Astrocyte of the spinal cord (primary cell): ENCODE results near the gene SLC35D1.

Experiments used
- DNase-seq: peaks from one replicate; pipeline ENCODE4 v3.0.0; 2011; ENCODE audit warnings: low read depth, low spot score
- H3K4me3 ChIP-seq: 2 replicates; pipeline ENCODE4 v1.5.1; 2011; ENCODE audit warnings: low read depth, mild to moderate bottlenecking, low read length, moderate library complexity
- in situ Hi-C: cut with HindIII; loops from 2 replicates; pipeline ENCODE4 v1.10.0; 2017; ENCODE audit warnings: low sequenced_read_pairs
- TF ChIP-seq, protein P1 (sequence below): IDR thresholded peaks from 2 replicates; pipeline ENCODE4 v1.5.1; 2012; ENCODE audit warnings: low read depth, mild to moderate bottlenecking, low read length, inconsistent platforms

SLC35D1 gene

GRCh38 chr1:67062412-67062811 is 8.5 kb upstream of the SLC35D1 start:
- TF ChIP-seq, protein P1, sequence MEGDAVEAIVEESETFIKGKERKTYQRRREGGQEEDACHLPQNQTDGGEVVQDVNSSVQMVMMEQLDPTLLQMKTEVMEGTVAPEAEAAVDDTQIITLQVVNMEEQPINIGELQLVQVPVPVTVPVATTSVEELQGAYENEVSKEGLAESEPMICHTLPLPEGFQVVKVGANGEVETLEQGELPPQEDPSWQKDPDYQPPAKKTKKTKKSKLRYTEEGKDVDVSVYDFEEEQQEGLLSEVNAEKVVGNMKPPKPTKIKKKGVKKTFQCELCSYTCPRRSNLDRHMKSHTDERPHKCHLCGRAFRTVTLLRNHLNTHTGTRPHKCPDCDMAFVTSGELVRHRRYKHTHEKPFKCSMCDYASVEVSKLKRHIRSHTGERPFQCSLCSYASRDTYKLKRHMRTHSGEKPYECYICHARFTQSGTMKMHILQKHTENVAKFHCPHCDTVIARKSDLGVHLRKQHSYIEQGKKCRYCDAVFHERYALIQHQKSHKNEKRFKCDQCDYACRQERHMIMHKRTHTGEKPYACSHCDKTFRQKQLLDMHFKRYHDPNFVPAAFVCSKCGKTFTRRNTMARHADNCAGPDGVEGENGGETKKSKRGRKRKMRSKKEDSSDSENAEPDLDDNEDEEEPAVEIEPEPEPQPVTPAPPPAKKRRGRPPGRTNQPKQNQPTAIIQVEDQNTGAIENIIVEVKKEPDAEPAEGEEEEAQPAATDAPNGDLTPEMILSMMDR: no peak
- DNase-seq: no peak
- in situ Hi-C loops: no loop called here

DNA sequence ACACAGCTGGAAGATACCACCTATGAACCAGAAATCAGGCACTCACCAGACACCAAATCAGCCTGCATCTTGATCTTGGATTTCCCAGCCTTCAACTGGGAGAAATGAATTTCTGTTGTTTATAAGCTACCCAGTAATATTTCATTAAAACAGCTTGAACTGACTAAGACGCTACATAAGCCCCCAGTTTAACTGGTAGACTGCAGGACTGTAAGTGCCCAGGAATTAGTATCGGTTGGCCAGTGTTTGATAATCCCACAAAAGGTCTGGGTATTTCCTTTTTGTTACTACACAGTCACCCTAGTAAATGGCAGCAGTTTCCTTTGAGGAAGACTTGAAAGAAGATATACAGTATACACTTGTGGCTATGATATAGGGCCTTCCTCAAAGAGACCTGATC is 7.3 kb upstream of the SLC35D1 start:
- in situ Hi-C loops: no loop called here

More at GRCh38 chr1:67062412-67062811, 8.5 kb upstream of the SLC35D1 start:
- H3K4me3 ChIP-seq: no peak overlapping the region

DNA sequence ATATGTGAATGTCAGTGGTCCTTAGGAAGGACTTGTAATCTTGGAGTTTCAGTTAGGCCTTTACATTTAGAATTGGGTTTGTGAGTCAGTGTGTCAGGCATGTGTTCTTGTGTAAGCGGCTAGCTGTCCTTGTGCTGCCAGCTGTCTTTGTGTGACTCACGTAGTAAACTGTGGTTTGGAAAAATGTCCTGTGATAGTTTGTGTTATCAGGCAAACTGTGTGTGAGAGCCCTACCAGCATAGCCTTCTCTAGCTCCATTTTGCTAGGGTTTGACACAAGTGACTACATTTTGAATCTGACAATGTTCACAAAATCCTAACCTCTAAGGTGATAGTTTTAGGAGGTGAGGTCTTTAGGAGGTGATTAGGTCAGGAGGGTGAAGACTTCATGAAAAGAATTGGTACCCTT is 6.9 kb upstream of the SLC35D1 start:
- DNase-seq: peak; percentile 96
- in situ Hi-C loops: no loop called here

More for the DNA sequence above, 7.3 kb upstream of the SLC35D1 start:
- H3K4me3 ChIP-seq: no peak overlapping the region
- DNase-seq: no peak
- TF ChIP-seq, protein P1: no peak

DNA sequence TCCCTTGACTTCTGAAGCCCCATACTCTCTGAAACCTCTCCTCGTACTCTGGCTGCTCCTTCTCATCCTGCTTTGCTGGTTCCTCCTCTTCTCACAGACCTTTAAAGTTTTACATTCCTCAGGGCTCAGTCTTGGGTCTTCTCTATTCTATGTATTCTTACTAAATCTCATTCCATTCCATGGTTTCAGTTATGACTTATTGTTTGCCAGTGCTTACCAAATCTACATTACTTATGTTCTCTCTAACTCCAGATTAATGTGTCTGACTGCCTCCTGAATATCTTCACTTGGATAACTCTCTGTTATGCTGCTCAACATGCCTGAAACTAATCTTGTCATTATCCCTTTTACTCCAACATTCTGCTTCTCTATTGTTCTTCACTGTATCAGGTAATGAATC is 5.4 kb upstream of the SLC35D1 start:
- H3K4me3 ChIP-seq: no peak overlapping the region
- in situ Hi-C loops: no loop called here
- TF ChIP-seq, protein P1: no peak
- DNase-seq: no peak

More for the DNA sequence above, 6.9 kb upstream of the SLC35D1 start:
- no peak overlapping the region for H3K4me3 ChIP-seq
- TF ChIP-seq, protein P1: no peak

DNA sequence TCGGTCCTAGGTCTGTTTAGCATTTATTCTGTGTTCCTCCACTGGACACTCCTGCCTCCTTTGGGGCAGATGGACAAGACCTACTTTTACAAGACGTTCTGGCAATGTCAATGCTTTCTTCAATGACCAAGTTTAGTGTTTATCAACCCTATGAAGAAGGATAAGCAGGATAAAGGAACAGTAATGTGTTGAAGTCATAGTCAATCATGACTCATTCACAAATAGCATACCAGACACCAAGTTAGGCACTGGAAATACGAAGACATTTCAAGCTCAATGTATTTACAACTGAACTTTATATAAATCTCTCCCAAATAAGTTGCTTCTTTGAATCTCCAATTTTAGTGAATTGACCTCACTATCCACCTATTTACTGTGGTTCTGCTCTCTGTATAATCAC is 4.8 kb upstream of the SLC35D1 start:
- H3K4me3 ChIP-seq: no peak overlapping the region
- in situ Hi-C loops: no loop called here
- TF ChIP-seq, protein P1: no peak
- DNase-seq: no peak

DNA sequence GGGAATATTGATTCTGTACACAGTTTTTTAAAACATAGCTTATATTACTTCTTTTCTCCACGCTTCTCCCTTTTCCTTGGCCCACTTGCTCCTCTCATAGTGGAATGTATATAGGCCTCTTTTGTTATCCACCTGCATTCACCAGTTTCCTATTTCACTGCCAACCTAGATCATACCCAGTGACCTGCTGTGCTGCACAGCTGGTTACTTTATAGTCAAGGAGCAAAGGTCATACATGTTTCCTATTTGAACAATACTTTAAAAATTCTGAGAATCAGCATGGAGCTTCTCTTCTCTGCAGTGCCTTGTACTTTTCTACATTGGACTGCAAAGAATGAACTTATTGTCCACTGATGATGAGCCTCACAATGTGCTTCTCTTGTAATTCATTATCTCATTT is 4.3 kb upstream of the SLC35D1 start:
- no peak for DNase-seq
- TF ChIP-seq, protein P1: no peak
- H3K4me3 ChIP-seq: no peak overlapping the region
- in situ Hi-C loops: no loop called here

GRCh38 chr1:67053535-67053784 is 488 bp downstream of the SLC35D1 start:
- TF ChIP-seq, protein P1: no peak
- DNase-seq: no peak
- peak overlapping the region; percentile 67 for H3K4me3 ChIP-seq
- in situ Hi-C loops: no loop called here
